ENCODE measurements around the gene IL20RA. TPM values are rescaled to one million over a fixed set of nuclear protein-coding genes. Genes with fewer than 3 reads are reported as not detected.
"Not testable (repeated sequence)": the region's sequence is repeated elsewhere in the genome, so short reads cannot be mapped to it uniquely, and the experiment has no call there.

IL20RA gene
- polyA plus RNA-seq, 4 donors: 1.0 to 1.6 (median 1.5) TPM

- no peak for DNase-seq (ENCODE audit: low read depth in 4 of 4, low spot score in 2 of 4)
Observed at GRCh38 chr6:136980070-136980469, 64.7 kb downstream of the IL20RA start.

DNA sequence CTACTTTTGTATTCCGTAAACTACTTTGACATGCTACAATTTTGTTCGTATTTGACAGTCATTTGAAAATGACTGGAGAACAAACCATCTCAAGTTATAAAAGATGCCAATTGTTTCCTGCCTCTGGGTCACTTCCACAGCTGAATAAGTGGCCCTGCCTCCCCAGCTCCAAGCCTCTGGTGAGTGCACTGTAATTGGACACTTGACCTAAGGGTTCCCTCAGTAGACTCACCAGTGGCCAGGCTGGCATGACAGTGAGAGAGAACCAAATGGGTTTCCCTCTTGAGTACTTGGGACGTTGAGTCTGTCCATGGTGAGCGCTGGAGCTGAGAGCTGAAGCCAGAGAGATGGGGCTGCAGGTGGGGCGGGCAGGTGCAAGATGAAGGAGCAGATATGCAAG, 65.6 kb downstream of the IL20RA start:
- DNase-seq (ENCODE audit: low read depth in 4 of 4, low spot score in 2 of 4): no peak

DNA sequence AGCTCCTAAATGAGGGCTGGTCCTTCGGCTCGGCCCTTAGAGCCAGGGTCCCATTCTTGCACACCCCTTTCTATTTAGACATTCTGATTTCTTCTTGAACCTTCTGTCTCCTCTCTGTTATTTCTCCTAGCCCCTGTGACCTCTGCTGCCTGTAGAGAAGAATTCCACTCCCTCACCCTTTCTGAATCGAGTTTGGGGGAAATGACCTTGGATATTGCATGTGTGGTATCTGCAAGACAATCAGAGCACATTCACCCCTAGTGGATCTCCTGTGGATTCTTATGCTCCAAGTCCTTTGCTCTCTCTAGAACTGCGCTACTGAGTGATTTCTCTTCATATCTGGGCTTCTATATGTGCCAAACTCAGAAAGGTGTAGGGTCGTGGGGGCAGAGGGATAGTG, 67.7 kb downstream of the IL20RA start:
- DNase-seq (ENCODE audit: low read depth in 4 of 4, low spot score in 2 of 4): no peak

GRCh38 chr6:136975089-136975715, 69.6 kb downstream of the IL20RA start:
- DNase-seq (ENCODE audit: low read depth in 4 of 4, low spot score in 2 of 4): no peak

DNA sequence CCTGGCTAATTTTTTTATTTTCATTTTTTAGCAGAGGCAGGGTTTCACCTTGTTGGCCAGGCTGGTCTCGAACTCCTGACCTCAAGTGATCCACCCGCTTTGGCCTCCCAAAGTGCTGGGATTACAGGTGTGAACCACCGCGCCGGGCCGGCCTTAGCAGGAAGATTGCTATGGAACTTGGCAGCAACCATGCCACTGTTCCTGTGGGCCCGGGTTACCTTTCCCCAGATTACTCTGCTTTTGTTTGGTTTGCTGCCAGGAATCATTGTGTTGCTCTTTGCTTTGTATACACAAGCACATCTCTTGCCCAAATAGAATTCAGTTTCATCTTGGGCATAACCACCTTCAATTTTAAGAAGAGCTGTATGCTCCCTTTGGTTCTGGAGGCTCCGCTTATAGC, 71.0 kb downstream of the IL20RA start:
- not testable (repeated sequence) for DNase-seq (ENCODE audit: low read depth in 4 of 4, low spot score in 2 of 4)

DNA sequence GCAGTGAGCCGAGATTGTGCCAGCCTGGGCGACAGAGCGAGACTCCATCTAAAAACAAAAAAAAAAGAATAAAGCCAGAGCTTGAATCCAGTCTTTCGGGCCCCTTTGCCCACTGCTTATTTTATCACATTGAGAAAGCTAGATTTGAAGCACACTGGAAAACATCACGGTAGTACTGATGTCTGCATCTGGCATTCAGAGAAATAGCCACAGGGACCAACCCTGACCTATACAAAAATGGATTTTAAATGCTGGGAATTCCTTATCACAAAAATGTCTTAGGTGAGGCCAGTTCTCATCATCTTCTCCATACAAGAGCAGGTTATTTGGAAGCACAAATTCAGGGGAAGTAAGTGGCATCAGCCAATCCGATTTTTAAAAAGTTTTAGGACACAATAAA, 73.2 kb downstream of the IL20RA start:
- DNase-seq (ENCODE audit: low read depth in 4 of 4, low spot score in 2 of 4): no peak

DNA sequence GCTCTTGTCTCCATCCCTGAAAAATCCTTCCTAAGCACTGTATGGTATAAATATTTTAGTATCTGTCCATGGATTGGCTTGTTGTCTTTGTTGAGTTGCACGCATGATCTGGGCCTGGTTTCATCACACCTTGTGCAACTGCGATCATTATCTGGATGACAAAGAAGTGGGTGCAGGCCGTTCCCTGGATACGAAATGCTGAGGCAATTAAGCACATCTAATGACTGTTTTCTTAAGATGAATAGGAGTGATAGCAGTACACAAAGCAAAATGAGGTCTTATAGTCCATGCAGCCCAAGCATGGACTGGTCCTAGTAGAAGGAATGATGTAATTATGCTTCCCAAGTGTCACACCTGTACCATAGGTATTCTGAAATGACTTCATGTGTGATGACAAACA, 74.8 kb downstream of the IL20RA start:
- DNase-seq (ENCODE audit: low read depth in 4 of 4, low spot score in 2 of 4): no peak

GRCh38 chr6:136969433-136969832, 75.3 kb downstream of the IL20RA start:
- DNase-seq (ENCODE audit: low read depth in 4 of 4, low spot score in 2 of 4): no peak

DNA sequence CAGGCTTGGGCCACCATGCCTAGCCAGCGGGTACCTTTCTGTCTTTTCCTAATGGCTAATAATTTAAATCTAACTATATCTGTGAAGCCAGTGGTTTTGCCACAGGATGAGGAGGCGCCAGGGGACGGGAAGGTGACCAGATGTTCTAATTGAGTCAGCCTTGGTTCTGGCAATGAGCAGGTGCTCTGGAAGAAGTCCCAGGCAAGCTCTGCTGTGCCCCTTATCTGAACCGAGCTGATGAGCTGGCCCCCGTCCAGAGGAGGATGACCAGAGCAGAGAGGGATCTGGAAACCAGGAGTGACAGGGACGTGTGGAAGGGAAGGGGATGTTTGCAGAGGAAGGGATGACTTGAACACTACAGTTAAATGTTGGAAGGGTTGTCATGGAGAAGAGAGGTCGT, 75.9 kb downstream of the IL20RA start:
- DNase-seq (ENCODE audit: low read depth in 4 of 4, low spot score in 2 of 4): no peak

DNA sequence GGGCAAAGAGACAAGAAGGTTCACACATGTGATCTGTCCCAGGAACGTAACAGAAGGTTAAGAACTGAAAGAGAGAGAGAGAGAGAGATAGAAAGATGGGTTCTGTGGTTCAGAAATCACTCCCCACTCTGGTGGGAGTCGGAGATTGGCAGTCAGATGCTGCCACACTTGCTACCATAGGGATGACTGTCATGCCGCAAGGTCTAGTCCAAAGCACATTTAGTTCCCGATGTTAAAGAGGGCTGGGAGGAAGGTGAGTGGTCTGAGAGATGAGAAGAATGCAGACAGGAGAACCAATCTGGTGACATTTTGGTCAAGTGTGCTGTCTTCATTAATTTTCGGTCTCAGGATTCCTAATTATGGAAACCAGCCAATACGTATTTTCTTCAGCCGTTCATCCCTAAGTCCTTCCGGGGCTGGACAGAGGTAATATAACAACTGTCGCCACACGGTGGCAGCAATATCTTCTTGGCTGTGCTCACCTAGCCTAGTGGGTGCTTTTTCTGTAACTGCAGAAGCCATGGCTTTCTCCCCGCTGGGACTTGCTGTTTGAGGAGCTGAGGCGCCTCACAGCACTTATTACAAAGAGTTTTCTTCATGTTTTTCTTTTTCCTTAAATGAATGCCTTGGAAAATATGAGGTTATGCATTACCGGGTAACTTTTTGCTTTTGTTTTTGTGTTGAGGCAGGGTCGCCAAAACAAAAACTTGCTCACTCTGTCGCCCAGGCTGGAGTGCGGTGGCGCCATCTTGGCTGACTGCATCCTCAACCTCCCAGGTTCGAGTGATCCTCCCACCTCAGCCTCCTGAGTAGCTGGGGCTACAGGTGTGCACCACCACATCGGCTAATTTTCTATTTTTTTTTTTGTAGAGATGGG, 76.7 kb downstream of the IL20RA start:
- peak in 3 of 4 donors; percentile 28 to 53 (median 30) for DNase-seq (ENCODE audit: low read depth in 4 of 4, low spot score in 2 of 4)

DNA sequence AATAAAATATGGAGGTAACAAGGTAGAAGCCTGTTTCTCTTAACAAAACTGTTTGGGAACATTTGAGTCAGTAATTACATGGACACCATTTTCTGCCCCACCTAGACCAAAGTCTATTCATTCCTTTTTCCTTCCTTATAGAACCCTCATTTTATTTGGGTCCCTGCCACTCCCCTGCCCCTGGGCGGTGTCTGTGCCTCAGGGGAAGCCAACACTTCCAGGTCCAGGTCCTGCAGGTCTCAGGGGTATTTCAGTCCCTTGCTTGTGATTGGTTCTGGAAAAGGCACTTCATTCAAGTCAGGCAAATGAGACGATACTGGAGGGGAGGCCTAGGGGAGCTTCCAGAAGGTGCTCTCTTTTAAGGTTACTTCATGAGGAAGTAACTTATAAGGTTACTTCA, 80.4 kb downstream of the IL20RA start:
- no peak for DNase-seq (ENCODE audit: low read depth in 4 of 4, low spot score in 2 of 4)

- DNase-seq (ENCODE audit: low read depth in 4 of 4, low spot score in 2 of 4): no peak
Observed at GRCh38 chr6:136963259-136963658, 81.5 kb downstream of the IL20RA start.

- DNase-seq (ENCODE audit: low read depth in 4 of 4, low spot score in 2 of 4): no peak
Observed at GRCh38 chr6:136962661-136963060, 82.1 kb downstream of the IL20RA start.

- no peak for DNase-seq (ENCODE audit: low read depth in 4 of 4, low spot score in 2 of 4)
Observed at GRCh38 chr6:136961848-136962247, 82.9 kb downstream of the IL20RA start.

DNA sequence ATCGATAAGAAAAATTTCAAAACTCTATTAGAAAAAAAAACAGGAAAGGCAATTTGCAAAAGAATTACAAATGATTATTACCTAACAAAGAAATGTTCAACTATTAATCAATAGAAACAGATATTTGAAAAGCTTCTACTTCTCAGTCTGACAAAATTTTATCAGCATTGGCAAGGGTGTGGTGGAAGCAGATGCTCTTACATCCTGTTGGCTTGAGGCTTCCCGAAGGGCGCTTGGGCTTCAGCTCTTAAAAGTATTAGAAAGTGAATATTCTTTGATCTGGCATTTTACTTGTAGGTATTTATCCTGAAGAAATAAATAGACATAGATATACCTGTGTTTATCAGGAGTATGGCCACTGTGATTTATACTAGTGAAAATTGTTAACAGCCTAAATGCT, 84.0 kb downstream of the IL20RA start:
- no peak for DNase-seq (ENCODE audit: low read depth in 4 of 4, low spot score in 2 of 4)

DNA sequence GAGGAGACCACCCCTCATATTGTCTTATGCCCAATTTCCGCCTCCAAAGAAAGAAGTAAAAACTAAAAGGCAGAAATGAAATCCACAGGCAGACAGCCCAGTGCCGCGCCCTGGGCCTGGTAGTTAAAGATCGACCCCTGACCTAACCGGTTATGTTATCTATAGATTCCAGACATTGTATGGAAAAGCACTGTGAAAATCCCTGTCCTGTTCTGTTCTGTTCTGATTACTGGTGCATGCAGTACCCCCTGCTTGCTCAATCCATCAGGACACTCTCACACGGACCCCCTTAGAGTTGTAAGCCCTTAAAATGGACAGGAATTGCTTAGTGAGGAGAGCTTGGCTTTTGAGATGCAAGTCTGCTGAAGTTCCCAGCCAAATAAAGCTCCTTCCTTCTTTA, 84.8 kb downstream of the IL20RA start:
- DNase-seq (ENCODE audit: low read depth in 4 of 4, low spot score in 2 of 4): not testable (repeated sequence)

- DNase-seq (ENCODE audit: low read depth in 4 of 4, low spot score in 2 of 4): no peak
Observed at GRCh38 chr6:136959471-136959891, 85.3 kb downstream of the IL20RA start.

DNA sequence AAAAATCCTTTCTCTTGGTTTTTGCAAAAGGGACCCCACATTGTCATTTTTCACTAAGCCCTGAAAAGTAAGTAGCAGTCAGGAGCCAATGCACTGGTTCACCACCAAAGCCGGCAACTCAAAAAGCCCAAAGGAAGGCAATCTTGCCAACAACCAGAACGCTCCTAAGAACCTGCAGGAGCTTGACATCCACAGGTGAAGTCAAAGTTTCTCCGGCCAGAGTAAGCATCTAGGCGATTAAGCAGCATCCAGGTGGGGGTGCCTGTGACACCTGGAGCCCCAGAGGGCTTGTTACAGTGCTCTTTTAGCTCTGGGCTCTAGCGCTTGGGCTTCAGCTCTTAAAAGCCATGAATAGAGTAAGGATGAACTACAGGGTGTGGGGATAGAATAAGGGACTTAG, 86.6 kb downstream of the IL20RA start:
- no peak for DNase-seq (ENCODE audit: low read depth in 4 of 4, low spot score in 2 of 4)

GRCh38 chr6:136956590-136957544, 87.9 kb downstream of the IL20RA start:
- DNase-seq (ENCODE audit: low read depth in 4 of 4, low spot score in 2 of 4): no peak

- no peak for DNase-seq (ENCODE audit: low read depth in 4 of 4, low spot score in 2 of 4)
Observed at GRCh38 chr6:136955123-136955522, 89.6 kb downstream of the IL20RA start.

GRCh38 chr6:136952714-136953260, 92.0 kb downstream of the IL20RA start:
- no peak for DNase-seq (ENCODE audit: low read depth in 4 of 4, low spot score in 2 of 4)
